VCaP (cell line): ENCODE data around the gene CDH2.

ENCODE experiments used
- H3K27ac ChIP-seq: fragments of 450-650 bp; 2 replicates; pipeline ENCODE4 v1.5.1; 2017
- TF ChIP-seq, protein P1 (sequence below): fragments of 450-650 bp; conservative IDR thresholded peaks from 2 replicates; pipeline ENCODE4 v1.5.1; 2017; ENCODE audit warnings: mild to moderate bottlenecking, moderate library complexity

The CDH2 gene

DNA sequence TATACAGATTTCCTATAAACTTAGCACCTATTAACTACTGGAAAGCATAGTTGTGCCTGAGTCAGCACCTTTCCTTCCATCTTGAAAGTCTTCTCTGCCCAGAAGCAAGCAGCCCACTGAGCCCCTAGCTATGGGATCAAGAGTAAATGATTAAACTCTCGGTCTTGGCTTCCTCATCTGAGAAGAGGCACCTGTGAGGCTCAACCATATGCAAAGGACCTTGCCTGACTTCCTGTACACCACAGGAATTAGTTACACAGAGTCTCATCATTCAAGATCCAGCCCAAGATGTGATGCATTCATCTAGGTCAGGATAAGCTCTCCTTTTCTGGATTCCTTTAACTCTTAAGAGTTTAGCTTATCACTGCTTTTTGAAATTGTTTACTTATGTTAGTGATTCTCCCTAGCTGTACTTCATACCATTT, 96.0 kb downstream of the CDH2 start:
- TF ChIP-seq, protein P1, sequence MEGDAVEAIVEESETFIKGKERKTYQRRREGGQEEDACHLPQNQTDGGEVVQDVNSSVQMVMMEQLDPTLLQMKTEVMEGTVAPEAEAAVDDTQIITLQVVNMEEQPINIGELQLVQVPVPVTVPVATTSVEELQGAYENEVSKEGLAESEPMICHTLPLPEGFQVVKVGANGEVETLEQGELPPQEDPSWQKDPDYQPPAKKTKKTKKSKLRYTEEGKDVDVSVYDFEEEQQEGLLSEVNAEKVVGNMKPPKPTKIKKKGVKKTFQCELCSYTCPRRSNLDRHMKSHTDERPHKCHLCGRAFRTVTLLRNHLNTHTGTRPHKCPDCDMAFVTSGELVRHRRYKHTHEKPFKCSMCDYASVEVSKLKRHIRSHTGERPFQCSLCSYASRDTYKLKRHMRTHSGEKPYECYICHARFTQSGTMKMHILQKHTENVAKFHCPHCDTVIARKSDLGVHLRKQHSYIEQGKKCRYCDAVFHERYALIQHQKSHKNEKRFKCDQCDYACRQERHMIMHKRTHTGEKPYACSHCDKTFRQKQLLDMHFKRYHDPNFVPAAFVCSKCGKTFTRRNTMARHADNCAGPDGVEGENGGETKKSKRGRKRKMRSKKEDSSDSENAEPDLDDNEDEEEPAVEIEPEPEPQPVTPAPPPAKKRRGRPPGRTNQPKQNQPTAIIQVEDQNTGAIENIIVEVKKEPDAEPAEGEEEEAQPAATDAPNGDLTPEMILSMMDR, result no peak
- H3K27ac ChIP-seq, result no peak overlapping the region

DNA sequence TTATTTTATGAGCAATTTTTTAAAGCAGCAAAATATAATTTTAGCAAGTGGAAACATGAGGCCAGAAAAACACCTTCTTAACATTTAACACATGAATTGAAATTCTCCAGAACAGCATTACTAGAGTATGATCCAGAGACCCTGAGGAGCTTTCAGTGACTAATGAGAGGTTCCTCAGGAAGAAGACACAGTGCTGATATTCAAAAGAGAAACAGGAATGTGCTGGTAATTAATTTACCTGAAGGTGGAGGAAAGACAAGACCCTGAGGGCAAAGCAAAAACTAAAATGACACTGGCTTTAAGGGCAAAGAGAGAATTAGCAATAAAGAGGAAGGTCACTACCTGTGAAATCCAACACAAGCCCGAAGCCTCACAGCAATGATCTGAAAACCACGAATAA, 97.0 kb downstream of the CDH2 start:
- TF ChIP-seq, protein P1, result no peak
- H3K27ac ChIP-seq, result no peak overlapping the region

DNA sequence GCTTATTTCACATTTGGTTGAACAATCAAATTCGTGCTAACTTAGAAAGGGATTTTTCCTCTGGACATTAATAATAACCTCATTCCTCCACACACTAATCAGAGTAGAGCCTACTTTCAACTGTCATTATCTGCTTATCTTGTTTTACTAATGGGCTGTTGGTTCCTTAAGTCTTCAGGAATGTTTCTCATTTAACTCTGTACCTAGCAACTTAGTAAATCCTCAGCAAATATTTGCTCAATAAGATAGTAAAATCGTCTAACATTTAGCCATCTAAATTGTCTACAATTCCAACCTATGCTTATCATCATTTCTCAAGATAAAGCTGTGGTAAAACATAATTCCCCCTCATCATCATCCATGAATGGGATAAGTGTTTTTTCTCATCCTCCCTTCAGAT, 98.1 kb downstream of the CDH2 start:
- no peak overlapping the region for H3K27ac ChIP-seq
- TF ChIP-seq, protein P1, result no peak

DNA sequence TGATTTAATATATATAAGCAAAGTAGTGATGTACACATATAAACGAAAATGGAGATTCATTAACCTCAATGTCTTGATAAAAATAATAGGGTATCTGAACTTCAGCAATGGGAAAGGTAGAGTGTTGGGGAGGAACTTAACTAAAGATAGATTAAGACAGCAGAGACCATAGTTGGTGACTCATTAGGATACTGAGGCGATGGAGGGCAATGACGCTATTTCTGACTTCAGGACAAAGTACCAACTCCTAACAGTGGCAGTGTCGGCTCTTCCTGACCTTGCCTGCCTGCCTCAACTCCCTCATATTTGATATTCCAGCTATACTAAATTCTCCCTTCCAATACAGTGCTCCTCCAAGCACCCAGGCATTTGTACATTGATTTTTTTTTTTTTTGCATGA, 98.6 kb downstream of the CDH2 start:
- TF ChIP-seq, protein P1, result no peak
- H3K27ac ChIP-seq, result no peak overlapping the region

DNA sequence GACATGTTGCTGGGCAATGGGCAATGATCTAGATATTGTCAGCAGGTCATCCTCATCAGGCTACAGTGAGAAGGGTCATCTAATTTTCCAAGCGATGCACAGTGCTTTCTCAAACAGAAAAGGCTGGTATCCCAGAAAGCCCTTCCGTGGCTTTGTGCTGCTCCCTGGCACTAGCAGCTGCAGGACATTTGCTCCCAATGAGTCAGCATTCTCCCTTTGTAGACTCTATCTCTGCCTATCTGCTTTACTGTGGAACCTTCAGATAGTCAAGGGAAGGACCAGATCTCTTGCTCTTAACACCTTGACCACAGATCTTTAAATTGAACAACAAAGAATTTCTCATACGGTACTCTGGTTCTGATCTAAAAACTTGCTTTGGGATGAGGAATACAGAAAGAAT, 101.4 kb downstream of the CDH2 start:
- H3K27ac ChIP-seq, result no peak overlapping the region
- TF ChIP-seq, protein P1, result no peak

DNA sequence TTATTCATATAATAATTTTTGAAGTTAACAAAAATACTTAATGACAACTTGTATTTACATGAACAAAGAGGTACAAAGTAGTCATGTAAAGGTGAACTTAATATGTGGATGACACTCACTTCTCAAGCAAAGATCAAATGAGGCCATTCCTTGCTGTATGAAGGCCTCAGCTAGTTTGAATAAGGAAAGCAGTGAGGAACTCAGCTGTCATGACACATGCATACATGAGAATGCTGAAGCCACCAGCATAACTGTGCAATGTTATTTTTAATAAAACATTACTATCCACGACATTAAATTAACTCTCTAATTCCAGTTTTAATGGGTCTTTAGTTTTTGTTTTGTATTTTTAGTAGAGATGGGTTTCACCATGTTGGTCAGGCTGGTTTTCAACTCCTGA, 102.9 kb downstream of the CDH2 start:
- H3K27ac ChIP-seq, result no peak overlapping the region
- TF ChIP-seq, protein P1, result no peak

DNA sequence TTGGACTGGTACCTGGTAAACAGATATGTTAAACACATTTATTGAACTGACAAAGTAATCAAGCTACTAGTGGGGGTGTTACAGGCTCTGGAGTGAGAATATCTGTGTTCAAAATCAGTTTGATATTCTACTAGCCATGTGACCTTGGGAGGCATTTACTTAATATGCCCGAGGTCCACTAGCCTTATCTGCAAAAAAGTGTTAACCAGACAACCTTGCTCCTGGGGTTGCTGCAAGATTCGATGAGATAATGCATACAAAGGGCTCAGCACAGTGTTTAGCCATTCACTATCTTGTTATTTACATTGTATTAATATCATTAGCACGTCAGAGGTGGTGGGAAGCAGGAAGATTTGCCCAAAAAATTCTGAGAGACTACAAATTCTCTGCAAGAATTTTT, 103.3 kb downstream of the CDH2 start:
- TF ChIP-seq, protein P1, result no peak

DNA sequence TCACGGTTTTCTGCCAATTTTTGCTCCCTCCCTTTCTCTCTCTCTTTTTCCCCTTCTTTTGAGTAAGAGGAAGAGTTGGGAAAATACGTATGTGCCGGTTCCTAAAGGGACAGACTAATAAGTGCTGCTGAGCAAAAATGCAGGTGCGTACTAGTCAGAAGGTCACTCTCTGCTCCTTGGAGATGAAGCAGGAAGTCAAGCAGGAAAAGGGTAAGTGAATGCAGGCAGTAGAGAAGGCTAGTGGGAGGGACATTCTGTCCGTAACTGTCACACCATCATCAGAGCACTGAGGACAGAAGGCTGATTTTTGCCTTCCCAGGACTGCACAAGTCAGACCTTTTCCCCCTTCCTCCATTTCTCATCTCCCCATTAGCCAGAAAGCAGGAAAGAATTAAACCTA, 105.7 kb downstream of the CDH2 start:
- TF ChIP-seq, protein P1, result no peak
- H3K27ac ChIP-seq, result no peak overlapping the region

More for the DNA sequence above, 103.3 kb downstream of the CDH2 start:
- H3K27ac ChIP-seq, result peak overlapping the region; percentile 13; the same call in 1 of the 2 replicates
